Type B pancreatic cell (in vitro differentiated cells): Measurements from ENCODE around the gene PTTG1. TPM values are rescaled to one million over a fixed set of nuclear protein-coding genes. Genes with fewer than 3 reads are reported as not detected.

Experiments
- DNase-seq: peaks from one replicate; pipeline ENCODE4 v3.0.0; 2021; ENCODE audit warnings: mixed read lengths; ENCODE audit not compliant: unreplicated experiment; ENCODE audit errors: extremely low spot score
- H3K27ac Mint-ChIP-seq: 2 replicates; pipeline ENCODE4 v1.8.0; 2021; ENCODE audit warnings: mild to moderate bottlenecking, mixed read lengths
- H3K27me3 Mint-ChIP-seq: 2 replicates; pipeline ENCODE4 v1.8.0; 2021; ENCODE audit warnings: mixed read lengths
- H3K36me3 Mint-ChIP-seq: 2 replicates; pipeline ENCODE4 v1.8.0; 2021; ENCODE audit warnings: mixed read lengths
- H3K4me1 Mint-ChIP-seq: one replicate; pipeline ENCODE4 v1.8.0; 2021; ENCODE audit warnings: mixed read lengths; ENCODE audit not compliant: unreplicated experiment
- H3K4me3 Mint-ChIP-seq: 2 replicates; pipeline ENCODE4 v1.8.0; 2021; ENCODE audit warnings: mild to moderate bottlenecking, mixed read lengths
- H3K9me3 Mint-ChIP-seq: 2 replicates; pipeline ENCODE4 v1.8.0; 2021; ENCODE audit warnings: mixed read lengths
- total RNA-seq: library from RNA; stranded (reverse); gene quantifications from 2 replicates; pipeline ENCODE4 v1.2.1, GENCODE V29; 2021; ENCODE audit warnings: low replicate concordance
- TF ChIP-seq, protein P1 (sequence below): fragments of 200-600 bp; sonication (generic); conservative IDR thresholded peaks from 2 replicates; pipeline ENCODE4 v1.5.0; 2021; ENCODE audit warnings: antibody characterized with exemption, mild to moderate bottlenecking

Gene PTTG1
- total RNA-seq, 1 donor from 2014 or later, result 100 TPM

DNA sequence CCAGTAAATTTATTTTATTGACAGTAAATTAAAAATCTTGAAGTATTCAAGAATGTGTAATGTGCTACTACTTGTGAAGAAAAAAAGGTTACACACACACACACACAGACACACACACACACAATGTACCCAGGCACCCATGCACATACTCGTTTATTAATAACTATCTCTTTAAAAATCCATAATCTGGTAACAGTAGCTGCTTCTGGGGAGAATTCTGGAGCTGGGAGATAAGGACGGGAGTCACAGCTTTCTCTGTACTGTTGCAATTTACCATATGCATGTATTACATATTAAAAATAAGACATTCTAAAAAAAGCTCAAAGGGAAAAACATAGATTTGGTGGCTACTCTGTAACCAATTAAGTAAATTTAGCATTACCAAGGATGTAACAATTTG, 43.3 kb upstream of the PTTG1 start:
- Mint-ChIP-seq H3K4me3 (no peak overlapping the region), H3K4me1 (peaks cover 7% of the 10 kb centered on the region), H3K9me3 (no peaks in the 10 kb centered on the region), H3K36me3 (peaks cover 4% of the 10 kb centered on the region), H3K27ac (no peak overlapping the region), H3K27me3 (peaks cover 39% of the 10 kb centered on the region)
- TF ChIP-seq, protein P1, sequence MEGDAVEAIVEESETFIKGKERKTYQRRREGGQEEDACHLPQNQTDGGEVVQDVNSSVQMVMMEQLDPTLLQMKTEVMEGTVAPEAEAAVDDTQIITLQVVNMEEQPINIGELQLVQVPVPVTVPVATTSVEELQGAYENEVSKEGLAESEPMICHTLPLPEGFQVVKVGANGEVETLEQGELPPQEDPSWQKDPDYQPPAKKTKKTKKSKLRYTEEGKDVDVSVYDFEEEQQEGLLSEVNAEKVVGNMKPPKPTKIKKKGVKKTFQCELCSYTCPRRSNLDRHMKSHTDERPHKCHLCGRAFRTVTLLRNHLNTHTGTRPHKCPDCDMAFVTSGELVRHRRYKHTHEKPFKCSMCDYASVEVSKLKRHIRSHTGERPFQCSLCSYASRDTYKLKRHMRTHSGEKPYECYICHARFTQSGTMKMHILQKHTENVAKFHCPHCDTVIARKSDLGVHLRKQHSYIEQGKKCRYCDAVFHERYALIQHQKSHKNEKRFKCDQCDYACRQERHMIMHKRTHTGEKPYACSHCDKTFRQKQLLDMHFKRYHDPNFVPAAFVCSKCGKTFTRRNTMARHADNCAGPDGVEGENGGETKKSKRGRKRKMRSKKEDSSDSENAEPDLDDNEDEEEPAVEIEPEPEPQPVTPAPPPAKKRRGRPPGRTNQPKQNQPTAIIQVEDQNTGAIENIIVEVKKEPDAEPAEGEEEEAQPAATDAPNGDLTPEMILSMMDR, result no peak
- no peak for DNase-seq

DNA sequence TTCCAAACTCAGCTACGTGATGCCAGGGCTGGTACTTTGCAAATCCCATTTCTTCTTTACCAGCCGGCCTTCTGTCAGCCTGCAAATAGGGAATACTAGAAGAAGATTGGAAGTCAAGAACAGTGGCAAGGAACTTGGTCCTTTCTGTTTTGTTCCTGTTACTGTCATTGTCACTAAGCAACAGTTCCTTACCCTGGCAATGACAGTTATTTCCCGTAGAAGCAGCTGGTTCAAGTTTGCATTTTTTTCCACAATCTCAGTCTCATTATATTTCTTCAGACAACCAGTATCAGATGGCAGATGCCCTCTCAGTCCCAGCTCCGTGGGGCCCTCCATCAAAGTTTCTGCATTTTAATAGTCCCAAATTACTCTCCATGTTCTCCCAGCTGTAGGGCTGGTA, 42.1 kb upstream of the PTTG1 start:
- Mint-ChIP-seq H3K27ac (no peak overlapping the region), H3K36me3 (peaks cover 4% of the 10 kb centered on the region), H3K27me3 (peaks cover 27% of the 10 kb centered on the region), H3K4me1 (peaks cover 7% of the 10 kb centered on the region), H3K9me3 (no peaks in the 10 kb centered on the region), H3K4me3 (no peak overlapping the region)
- TF ChIP-seq, protein P1, result no peak
- DNase-seq, result no peak

DNA sequence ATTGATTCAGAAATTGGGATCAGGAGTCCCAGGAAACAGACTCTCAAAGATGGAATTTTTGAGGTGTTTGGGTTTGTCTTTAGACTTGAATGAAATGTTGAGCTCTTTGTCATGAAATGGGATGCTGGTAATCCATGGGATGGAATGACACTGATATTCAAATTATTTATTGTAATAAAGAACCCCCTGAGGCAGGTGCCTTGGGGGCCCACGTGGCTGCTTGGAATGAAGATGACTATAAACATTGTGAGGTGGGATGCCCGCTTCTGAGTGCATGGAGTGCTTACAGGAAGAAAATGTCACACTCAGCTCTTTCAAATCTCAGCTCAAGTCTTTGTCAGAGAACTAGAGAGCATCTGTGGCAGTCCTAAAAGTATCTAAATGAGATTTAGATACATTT, 41.6 kb upstream of the PTTG1 start:
- peaks cover 7% of the 10 kb centered on the region for H3K4me1 Mint-ChIP-seq
- H3K27me3 Mint-ChIP-seq, result peaks cover 22% of the 10 kb centered on the region
- H3K9me3 Mint-ChIP-seq, result no peaks in the 10 kb centered on the region
- no peak overlapping the region for H3K27ac Mint-ChIP-seq
- H3K36me3 Mint-ChIP-seq, result peaks cover 4% of the 10 kb centered on the region
- H3K4me3 Mint-ChIP-seq, result no peak overlapping the region
- no peak for DNase-seq
- TF ChIP-seq, protein P1, result no peak

DNA sequence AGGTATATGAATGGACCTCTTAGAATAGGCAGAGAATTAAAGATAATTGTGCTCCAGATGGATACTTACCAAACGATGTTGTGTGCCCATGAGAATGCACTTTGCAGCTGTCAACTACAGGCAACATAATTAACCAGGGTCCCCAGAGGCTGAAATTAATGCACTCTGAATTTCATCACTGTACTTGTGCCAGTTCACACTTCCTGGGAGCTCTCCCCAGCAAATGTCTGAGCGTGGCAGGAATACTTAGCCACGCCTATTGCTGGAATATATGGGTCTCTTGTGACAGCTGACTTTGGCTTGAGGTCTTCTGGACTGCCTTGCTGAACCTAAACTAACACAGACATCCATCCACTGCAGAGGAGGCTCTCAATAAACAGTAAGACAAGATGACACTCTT, 39.3 kb upstream of the PTTG1 start:
- Mint-ChIP-seq H3K27me3 (peaks cover 12% of the 10 kb centered on the region), H3K9me3 (no peaks in the 10 kb centered on the region), H3K4me3 (no peak overlapping the region), H3K36me3 (peaks cover 4% of the 10 kb centered on the region), H3K27ac (no peak overlapping the region), H3K4me1 (peaks cover 7% of the 10 kb centered on the region)
- no peak for DNase-seq
- TF ChIP-seq, protein P1, result no peak

DNA sequence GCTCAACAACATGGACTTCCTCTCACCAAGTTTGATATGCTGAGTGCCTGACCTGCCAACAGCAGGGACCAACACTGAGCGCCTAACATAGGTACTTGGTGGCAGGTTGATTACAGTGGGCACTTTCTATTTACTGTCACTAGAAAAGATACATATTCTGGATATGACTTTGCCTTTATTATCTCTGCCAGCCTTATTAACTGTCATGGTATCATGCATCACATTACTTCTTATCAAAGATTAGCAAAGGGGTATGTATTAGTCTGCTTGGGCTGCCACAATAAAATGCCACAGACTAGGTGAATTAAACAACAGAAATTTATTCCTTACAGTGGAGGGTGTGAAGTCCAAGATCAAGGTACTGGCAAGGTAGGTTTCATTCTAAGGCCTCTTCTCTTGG, 37.0 kb upstream of the PTTG1 start:
- H3K4me1 Mint-ChIP-seq, result peaks cover 5% of the 10 kb centered on the region

More for the DNA sequence above, 37.0 kb upstream of the PTTG1 start:
- Mint-ChIP-seq H3K27me3 (peaks cover 7% of the 10 kb centered on the region), H3K4me3 (no peak overlapping the region), H3K36me3 (peaks cover 15% of the 10 kb centered on the region), H3K27ac (no peak overlapping the region), H3K9me3 (peaks cover 5% of the 10 kb centered on the region)
- TF ChIP-seq, protein P1, result no peak
- DNase-seq, result no peak
